ENCODE results near the gene SMIM31.

- TF ChIP-seq POLR2A (IDR thresholded peaks at IDR 0.05), result no peak
- TF ChIP-seq, protein P1, sequence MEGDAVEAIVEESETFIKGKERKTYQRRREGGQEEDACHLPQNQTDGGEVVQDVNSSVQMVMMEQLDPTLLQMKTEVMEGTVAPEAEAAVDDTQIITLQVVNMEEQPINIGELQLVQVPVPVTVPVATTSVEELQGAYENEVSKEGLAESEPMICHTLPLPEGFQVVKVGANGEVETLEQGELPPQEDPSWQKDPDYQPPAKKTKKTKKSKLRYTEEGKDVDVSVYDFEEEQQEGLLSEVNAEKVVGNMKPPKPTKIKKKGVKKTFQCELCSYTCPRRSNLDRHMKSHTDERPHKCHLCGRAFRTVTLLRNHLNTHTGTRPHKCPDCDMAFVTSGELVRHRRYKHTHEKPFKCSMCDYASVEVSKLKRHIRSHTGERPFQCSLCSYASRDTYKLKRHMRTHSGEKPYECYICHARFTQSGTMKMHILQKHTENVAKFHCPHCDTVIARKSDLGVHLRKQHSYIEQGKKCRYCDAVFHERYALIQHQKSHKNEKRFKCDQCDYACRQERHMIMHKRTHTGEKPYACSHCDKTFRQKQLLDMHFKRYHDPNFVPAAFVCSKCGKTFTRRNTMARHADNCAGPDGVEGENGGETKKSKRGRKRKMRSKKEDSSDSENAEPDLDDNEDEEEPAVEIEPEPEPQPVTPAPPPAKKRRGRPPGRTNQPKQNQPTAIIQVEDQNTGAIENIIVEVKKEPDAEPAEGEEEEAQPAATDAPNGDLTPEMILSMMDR (IDR thresholded peaks at IDR 0.05), result no peak
These were observed 65.4 kb downstream of the SMIM31 start for GRCh38 chr4:164819366-164819765.
